ENCODE measurements around the gene SDHAF4. TPM values are rescaled to one million over a fixed set of nuclear protein-coding genes. Genes with fewer than 3 reads are reported as not detected.

The SDHAF4 gene
- total RNA-seq, 2 donors from 2014 or later = 9.6 to 12.0 TPM

DNA sequence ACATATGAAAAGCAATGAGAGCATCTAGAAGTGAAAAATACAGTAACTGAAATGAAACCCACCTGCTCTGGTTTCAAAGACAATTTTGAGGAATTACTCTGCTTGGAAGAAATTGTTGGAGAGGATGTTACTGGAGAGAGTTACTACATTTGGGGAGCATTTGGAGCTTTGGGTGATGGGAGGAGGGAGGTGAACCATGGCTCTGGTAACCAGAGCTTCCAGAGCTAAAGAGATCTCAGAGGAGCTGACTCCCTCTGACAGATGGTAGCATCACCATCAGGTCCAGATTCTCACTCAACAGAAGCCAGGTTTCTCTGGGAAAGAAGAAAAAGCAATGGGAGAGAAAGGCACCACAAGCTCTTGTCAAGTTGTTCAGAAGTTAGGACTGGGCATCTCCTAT lies 58.7 kb downstream of the SDHAF4 start:
- DNase-seq = no peak
- intact Hi-C loops (cut with DNase I) = no loop called here
- Histone ChIP-seq H3K27ac (no peak overlapping the region), H3K4me3 (no peak overlapping the region), H3K9me3 (no peaks in the 10 kb centered on the region), H3K36me3 (no peaks in the 10 kb centered on the region), H3K4me1 (no peaks in the 10 kb centered on the region), H3K27me3 (no peaks in the 10 kb centered on the region), H3K9ac (ENCODE audit: low read depth in 2 of 2, low read length in 2 of 2) (no peak overlapping the region)
- TF ChIP-seq, protein P1, sequence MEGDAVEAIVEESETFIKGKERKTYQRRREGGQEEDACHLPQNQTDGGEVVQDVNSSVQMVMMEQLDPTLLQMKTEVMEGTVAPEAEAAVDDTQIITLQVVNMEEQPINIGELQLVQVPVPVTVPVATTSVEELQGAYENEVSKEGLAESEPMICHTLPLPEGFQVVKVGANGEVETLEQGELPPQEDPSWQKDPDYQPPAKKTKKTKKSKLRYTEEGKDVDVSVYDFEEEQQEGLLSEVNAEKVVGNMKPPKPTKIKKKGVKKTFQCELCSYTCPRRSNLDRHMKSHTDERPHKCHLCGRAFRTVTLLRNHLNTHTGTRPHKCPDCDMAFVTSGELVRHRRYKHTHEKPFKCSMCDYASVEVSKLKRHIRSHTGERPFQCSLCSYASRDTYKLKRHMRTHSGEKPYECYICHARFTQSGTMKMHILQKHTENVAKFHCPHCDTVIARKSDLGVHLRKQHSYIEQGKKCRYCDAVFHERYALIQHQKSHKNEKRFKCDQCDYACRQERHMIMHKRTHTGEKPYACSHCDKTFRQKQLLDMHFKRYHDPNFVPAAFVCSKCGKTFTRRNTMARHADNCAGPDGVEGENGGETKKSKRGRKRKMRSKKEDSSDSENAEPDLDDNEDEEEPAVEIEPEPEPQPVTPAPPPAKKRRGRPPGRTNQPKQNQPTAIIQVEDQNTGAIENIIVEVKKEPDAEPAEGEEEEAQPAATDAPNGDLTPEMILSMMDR (IDR thresholded peaks at IDR 0.05) = no peak

DNA sequence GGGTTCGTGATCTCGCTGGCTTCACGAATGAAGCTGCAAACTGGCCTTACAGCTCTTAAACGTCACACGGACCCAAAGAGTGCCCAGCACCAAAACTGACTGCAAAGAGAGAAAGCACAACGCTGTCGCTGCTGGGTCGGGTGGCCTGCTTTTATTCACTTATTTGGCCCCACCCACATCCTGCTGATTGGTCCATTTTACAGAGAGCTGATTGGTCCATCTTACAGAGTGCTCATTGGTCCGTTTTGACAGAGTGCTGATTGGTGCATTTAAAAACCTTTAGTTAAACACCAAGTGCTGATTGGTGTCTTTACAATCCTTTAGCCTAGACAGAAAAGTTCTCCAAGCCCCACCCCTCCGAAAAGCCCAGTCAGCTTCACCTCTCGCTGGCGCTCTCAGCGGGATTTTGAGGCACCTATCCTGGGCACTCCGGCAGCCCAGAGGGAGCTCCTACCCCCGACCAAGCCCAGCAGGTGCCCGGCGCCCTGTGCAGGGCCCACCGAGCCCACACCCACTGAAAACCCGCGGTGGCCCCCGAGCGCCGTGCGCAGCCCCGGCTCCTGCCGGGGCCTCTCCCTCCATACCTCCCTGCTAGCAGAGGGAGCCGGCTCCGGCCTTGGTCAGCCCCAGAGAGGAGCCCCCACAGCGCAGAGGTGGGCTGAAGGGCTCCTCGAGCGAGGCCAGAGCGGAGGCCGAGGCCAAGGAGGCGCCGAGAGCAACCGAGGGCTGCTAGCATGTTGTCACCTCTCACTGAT lies 60.9 kb downstream of the SDHAF4 start:
- Histone ChIP-seq H3K27me3 (no peaks in the 10 kb centered on the region), H3K27ac (no peak overlapping the region), H3K36me3 (no peaks in the 10 kb centered on the region), H3K4me3 (no peak overlapping the region), H3K4me1 (no peaks in the 10 kb centered on the region), H3K9me3 (no peaks in the 10 kb centered on the region), H3K9ac (ENCODE audit: low read depth in 2 of 2, low read length in 2 of 2) (no peak overlapping the region)
- TF ChIP-seq, protein P1 (IDR thresholded peaks at IDR 0.05) = no peak
- DNase-seq = no peak
- intact Hi-C loops (cut with DNase I) = no loop called here

DNA sequence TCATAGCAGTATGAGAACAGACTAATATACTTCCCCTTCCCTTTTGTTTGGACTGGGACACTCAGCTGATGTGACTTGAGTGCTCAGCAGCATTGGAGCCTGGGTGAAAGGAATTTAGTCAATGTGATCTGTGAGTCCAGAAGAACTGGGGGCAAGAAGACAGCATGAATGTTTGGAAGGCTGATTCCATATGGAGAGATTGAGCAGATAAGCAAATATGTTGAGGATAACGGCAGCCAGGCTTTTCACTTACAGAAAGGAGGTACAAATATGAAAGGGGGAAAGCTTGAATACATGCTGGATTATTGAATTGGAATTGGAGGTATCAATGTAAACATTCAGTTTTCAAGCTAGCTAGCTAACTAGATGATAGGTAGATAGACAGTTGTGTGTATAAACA lies 63.2 kb downstream of the SDHAF4 start:
- Histone ChIP-seq H3K27me3 (no peaks in the 10 kb centered on the region), H3K27ac (no peak overlapping the region), H3K9me3 (no peaks in the 10 kb centered on the region), H3K9ac (ENCODE audit: low read depth in 2 of 2, low read length in 2 of 2) (no peak overlapping the region), H3K36me3 (no peaks in the 10 kb centered on the region), H3K4me1 (no peaks in the 10 kb centered on the region), H3K4me3 (no peak overlapping the region)
- no peak for DNase-seq
- intact Hi-C loops (cut with DNase I) = no loop called here
- TF ChIP-seq, protein P1 (IDR thresholded peaks at IDR 0.05) = no peak

DNA sequence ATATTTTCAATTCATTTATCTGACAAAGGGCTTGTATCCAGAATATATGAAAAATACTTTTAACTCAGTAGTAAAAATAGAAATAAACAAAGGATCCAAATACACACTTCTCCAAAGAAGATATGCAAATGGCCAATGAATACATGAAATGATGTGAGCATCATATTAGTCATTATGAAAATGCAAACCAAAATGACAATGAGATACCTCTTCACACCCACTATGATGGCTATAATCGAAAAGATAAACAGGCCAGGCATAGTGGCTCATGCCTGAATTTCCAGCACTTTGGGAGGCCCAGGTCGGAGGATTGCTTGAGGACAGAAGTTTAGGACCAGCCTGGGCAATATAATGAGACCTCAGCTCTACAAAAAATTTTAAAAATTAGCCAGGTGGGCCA lies 67.1 kb downstream of the SDHAF4 start:
- intact Hi-C loops (cut with DNase I) = no loop called here
- TF ChIP-seq, protein P1 (IDR thresholded peaks at IDR 0.05) = no peak
- H3K4me3 ChIP-seq = no peak overlapping the region
- no peaks in the 10 kb centered on the region for H3K9me3 ChIP-seq
- no peak overlapping the region for H3K27ac ChIP-seq
- no peaks in the 10 kb centered on the region for H3K4me1 ChIP-seq
- DNase-seq = no peak
- no peaks in the 10 kb centered on the region for H3K27me3 ChIP-seq
- no peak overlapping the region for H3K9ac ChIP-seq (ENCODE audit: low read depth in 2 of 2, low read length in 2 of 2)
- no peaks in the 10 kb centered on the region for H3K36me3 ChIP-seq

DNA sequence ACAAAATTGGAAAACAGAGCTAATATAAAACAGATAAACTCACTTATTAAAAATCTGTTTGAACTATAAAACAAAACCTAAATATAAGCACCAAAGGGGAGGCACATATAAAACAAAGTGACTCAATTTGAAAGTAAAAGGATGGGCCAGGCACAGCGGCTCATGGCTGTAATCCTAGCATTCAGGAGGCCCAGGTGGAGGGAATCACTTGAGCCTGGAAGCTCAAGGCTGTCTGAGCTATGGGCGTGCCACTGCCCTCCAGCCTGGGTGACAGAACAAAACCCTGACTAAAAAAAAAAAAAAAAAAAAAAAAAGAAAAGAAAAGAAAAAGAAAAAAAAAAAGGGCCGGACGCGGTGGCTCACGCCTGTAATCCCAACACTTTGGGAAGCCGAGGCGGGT lies 69.9 kb downstream of the SDHAF4 start:
- Histone ChIP-seq H3K36me3 (no peaks in the 10 kb centered on the region), H3K27me3 (no peaks in the 10 kb centered on the region), H3K4me1 (no peaks in the 10 kb centered on the region), H3K9ac (ENCODE audit: low read depth in 2 of 2, low read length in 2 of 2) (no peak overlapping the region), H3K4me3 (no peak overlapping the region), H3K9me3 (no peaks in the 10 kb centered on the region), H3K27ac (no peak overlapping the region)
- DNase-seq = no peak
- TF ChIP-seq, protein P1 (IDR thresholded peaks at IDR 0.05) = no peak
- intact Hi-C loops (cut with DNase I) = no loop called here
